T-helper 1 cell treated with Interleukin-12 subunit alpha and Interleukin-12 subunit beta and Interleukin-4 antibody, amounts not matched to agents 30 ng/mL and 1 ng/mL, for 36 hours (primary cell): ENCODE results near the gene ZNG1B. TPM values are rescaled to one million over a fixed set of nuclear protein-coding genes. Genes with fewer than 3 reads are reported as not detected.
"Not testable (repeated sequence)": the region's sequence is repeated elsewhere in the genome, so short reads cannot be mapped to it uniquely, and the experiment has no call there.

Experiments used
- intact Hi-C: fragments of 100-400 bp; cut with micrococcal nuclease; formaldehyde crosslinking; loops from one replicate; pipeline ENCODE4 v1.15.1; 2024
- total RNA-seq: library from RNA; stranded (reverse); gene quantifications from 2 replicates; pipeline ENCODE4 v1.2.3, GENCODE V29; 2022

The ZNG1B gene
- 35.0 and 36.2 TPM in 2 replicates for total RNA-seq

DNA sequence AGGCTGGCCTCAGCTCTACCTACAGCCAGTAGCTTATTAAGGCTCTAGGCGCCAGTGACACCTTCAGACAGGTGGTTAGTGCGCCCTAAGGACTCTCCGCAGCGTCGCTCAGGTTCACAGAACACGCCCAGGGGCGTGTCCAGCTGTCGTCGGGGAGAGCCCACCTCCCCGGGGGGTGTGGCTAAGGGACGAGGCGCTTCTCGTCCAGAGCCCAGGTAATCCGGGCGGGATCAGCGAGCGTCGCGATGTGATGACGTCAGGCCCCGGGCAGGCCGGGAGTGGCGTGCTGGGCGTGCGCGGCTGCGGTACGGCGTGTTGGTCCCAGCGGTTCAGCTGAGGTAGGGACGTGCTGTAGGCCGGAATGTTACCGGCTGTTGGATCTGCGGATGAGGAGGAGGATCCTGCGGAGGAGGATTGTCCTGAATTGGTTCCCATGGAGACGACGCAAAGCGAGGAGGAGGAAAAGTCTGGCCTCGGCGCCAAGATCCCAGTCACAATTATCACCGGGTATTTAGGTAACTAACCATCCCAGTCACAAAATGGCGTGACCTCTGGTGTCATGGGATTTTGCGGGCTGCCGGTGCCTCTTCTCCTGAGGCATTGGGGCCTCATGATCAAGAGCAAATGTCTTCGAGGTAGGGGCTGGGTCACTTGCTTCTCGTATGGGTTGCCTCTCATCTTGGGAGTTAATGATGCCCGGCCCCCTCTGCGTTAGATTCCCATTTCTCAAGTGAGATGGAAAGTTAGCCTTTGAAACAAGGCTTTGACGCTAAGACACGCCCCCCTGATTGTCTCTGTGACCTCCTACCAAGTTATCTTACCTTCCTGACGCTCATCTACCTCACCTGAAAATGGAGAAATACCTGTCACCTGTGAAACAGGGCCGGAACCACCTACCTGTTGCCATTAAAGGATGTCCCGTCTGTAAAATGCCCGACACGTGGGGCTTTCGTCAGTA is at the start of gene ZNG1B:
Gene ZNG1B (plus strand): TSS at position 184 of the 958 bp plus-strand sequence. CDS start 178 bp downstream, at position 362.
- intact Hi-C loops, result not testable (repeated sequence)

DNA sequence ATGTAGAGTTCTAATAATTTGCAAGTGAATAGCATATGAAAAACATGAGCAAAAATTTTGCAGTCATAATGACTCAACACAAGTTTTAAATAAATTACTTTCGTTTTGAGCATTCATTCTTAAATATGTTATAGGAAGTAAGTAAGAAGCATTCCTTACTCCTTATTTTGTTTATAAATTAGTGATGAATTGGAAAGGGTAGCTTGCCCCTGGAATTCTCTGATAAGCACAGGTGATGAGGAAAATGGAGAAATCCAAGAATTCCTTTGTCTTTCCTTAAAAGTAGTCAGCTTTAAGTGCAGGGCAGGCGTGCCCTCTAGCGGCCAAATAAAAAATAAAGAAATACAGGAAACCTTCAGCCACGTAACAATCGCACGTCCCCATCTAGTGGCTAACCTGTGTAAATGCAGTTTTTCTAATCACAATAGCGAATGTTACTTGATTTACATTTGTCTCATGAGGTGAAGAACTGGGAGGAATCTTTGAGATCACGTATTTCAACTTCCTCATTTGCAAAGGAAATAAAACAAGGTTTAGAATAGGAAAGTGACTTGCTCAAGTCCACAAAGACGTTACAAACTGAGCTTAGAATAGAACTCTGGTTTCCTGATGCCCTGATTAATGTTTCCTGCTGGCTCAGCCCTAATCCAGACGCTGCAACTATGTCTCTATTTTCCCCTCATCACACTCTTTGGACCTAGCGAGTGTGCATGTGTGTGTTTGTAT is 47.2 kb upstream of the ZNG1B start:
- intact Hi-C loops, result loop anchor here (5.0 kb wide), 5 partner anchors 93 to 308 kb away; no protein-coding TSS in a partner anchor

DNA sequence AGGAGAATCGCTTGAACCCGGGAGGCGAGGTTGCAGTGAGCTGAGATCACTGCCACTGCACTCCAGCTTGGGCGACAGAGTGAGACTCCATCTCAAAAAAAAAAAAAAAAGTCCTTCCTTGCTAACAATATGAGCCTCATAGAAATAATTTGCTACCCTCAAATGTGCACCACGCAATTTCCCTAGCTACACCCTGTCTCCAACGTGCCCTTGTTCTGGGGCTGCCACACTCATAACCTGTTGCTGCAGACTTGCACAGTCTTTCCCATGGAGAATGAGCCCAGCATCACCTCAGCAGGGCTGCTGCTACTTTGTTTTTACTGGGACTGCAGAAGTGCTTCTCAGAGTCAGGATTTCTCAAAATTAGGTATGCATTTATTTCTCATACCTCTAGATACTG is 46.4 kb upstream of the ZNG1B start:
- intact Hi-C loops, result loop anchor here (5.0 kb wide), 5 partner anchors 94 to 309 kb away; no protein-coding TSS in a partner anchor

DNA sequence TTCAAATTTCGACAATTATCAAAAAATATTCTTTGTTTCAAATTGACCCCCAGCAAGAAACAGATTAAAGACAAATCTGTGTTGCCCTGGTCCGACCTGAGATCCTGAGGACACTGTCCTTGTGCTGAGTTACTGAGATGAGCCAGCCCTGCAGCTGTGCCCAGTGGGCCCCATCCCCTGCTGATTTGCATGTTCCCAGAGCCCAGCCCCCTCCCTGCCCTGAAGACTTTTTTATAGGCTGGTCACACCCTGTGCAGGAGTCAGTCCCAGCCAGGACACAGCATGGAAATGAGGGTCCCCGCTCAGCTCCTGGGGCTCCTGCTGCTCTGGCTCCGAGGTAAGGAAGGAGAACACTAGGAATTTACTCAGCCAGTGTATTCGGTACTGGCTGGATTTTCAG is 31.4 kb upstream of the ZNG1B start:
- intact Hi-C loops, result no loop called here

DNA sequence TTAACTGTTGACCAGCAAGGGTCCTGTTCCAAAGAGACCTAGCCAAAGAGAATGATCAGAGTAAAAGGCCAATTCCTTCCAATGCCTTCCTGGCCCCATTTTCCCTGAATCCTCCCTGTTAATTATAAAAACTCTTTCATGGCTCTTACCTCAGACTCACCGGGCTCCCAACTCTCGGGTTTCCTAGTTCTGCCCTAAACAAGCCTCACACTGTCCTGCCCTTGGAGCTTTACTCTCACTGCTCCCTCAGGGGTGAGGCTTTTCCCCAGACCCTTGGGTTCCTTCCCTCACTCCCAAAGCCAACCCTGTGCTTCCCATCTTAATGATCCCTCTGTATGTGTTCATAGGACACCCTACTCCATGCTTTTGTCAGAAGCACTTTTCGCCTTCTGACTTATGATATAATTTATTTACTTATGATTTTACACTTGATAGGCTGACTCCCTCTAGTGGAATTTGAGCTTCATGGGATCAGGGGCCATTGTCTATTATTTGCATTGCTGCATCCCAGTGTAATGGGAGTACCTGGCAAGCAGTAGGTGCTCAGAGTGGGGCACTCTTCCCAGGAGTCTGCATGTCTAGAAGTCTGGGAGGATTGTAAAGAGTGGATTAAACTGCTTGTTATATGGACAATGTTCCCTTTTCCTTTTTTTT is 29.9 kb upstream of the ZNG1B start:
- intact Hi-C loops, result no loop called here

DNA sequence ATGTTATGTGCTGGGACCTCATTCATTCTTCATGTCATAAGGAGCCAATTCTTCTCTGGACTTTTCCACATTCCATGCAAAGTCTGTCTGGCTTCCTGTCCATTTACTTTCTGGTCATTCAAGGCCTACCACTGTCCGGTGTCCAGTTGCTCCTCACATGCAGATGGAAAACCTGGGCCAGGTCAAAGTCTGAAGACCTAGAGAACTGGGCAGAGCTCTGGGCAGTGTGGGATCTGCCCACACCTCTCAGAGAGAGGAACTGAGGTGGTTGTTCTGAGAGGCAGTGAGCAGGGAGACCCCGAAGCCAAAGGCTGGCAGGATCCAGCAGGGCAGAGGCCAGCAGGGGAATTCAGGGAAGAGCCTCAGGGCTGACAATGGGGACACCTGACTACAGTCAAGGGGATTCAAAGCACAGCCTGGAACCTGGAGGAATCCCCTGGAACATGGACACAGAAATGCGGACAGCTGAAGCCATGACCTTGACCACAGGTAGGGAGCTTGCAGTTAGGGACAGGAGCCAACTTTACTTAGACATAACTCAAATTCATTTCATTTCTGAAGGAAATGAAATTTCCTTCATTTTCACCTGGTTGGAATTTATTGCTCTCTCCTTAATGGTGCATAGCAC is 25.7 kb upstream of the ZNG1B start:
- intact Hi-C loops, result not testable (repeated sequence)

DNA sequence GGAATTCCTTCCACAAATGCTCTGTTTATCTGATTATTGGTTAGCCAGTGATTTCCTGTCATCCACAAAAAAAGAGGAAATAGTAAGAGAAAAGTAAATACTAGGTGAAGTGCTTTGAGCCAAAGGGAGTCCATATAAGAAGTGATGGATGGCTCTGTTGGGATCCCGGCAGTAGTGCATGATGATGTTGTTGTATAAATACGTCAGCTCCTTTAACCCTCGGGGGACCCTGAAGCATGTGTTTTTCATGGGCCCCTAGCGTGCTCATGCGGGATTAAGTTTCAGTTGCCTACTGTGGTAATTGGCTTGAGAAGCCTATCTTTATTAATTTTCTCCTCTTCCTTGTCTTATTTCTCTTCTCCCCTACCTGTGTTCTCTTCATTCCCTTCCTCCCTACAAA is 24.7 kb upstream of the ZNG1B start:
- intact Hi-C loops, result not testable (repeated sequence)

DNA sequence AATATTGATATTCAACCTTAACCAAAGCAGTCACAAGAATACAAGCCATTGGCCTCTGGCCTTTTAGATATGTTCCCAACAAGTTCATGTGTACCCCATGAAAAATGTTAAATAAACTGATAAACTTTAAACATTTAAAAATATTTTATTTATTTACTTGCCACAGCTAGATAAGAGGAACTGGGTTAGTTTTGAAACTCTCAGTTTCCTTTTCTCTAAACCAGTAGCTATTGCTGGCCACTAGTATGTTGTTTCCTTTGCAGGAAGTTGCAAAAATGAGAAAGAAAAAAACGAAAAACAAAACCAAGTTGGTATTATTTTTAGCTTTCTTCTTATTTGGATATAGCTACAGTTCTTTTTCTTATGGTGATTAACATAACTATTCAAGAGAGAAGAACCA is 5.7 kb upstream of the ZNG1B start:
- intact Hi-C loops, result not testable (repeated sequence)

DNA sequence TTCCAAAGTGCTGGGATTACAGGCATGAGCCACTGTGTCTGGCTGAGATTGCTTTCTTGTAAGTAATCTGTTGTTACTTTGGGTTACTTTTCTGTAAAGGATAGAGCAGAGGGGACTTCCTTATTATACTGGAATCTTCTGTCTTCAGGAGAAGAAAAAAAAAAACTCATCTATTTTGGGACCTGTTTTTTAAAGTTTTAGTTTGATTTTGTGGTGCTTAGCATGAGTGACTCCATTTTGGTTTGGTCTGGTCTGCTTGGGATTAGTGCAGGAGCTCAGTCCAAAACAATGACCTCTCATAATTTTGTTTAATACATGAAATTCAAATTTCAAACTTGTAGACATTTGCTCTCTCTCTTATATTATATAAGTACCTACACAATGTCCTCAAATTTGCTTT is 4.0 kb upstream of the ZNG1B start:
- intact Hi-C loops, result not testable (repeated sequence)

DNA sequence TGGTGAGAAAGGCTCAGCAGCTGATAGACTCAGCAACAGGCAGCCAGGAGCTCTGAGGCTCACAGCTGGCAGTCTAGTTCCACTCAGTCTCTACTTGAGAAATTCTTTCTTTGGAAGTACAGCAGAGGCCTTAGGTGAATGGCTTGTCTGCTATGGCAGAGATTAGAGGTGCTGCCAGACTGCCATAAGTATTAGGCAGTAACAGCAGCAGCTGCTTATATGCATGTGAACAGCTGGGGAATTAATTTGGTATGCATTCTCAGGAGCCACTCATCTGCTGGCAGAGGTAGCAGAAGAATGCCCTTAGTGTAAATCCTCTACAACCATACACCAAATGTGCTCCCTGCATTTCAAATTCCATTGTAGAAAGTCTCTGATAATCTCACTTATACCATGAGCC is 28.3 kb downstream of the ZNG1B start:
- intact Hi-C loops, result not testable (repeated sequence)

DNA sequence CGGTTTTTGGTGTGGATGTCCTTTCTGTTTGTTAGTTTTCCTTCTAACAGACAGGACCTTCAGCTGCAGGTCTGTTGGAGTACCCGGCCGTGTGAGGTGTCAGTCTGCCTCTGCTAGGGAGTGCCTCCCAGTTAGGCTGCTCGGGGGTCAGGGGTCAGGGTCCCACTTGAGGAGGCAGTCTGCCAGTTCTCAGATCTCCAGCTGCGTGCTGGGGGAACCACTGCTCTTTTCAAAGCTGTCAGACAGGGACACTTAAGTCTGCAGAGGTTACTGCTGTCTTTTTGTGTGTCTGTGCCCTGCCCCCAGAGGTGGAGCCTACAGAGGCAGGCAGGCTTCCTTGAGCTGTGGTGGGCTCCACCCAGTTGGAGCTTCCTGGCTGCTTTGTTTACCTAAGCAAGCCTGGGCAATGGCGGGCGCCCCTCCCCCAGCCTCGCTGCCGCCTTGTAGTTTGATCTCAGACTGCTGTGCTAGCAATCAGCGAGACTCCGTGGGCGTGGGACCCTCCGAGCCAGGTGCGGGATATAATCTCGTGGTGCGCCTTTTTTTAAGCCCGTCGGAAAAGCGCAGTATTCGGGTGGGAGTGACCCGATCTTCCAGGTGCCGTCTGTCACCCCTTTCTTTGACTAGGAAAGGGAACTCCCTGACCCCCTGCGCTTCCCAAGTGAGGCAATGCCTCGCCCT is 39.3 kb downstream of the ZNG1B start:
- intact Hi-C loops, result not testable (repeated sequence)

DNA sequence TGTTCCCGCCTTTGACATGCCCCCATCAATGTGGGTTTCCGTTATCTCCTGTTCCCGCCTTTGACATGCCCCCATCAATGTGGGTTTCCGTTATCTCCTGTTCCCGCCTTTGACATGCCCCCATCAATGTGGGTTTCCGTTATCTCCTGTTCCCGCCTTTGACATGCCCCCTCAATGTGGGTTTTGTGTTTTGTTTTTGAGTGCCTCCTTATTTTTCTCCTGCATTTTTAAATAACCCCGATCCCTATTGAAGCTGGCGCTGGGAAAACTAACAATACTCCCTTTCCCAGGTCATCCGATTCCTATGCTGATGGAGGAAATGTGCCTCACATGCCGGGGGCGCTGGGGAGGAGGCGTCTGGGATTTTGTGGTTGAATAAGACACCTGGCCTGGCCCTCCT is 59.0 kb downstream of the ZNG1B start:
- intact Hi-C loops, result not testable (repeated sequence)

DNA sequence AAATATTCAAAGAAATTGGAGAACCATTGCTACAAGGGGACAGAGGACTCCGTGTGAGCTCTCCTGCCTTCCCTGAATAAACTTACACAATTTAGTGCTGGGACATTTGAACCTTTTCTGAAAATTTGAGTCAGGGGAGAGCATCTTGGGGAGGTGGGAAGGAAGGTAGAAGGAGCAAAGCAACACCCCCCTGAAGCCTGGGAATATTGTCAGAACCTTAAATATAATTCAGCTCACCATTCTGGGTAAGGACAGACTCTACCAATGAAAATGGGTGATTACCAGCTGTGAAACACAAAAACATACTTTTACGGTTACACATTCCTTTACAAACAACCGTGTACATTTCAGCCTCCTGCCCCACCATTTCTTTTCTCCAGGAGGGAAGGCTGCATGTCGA is 60.9 kb downstream of the ZNG1B start, which contains the start of gene FOXD4L1:
Gene FOXD4L1 (plus strand): TSS at position 301 of the 400 bp plus-strand sequence. CDS start 592 bp downstream, outside the sequence.
- intact Hi-C loops, result not testable (repeated sequence)

DNA sequence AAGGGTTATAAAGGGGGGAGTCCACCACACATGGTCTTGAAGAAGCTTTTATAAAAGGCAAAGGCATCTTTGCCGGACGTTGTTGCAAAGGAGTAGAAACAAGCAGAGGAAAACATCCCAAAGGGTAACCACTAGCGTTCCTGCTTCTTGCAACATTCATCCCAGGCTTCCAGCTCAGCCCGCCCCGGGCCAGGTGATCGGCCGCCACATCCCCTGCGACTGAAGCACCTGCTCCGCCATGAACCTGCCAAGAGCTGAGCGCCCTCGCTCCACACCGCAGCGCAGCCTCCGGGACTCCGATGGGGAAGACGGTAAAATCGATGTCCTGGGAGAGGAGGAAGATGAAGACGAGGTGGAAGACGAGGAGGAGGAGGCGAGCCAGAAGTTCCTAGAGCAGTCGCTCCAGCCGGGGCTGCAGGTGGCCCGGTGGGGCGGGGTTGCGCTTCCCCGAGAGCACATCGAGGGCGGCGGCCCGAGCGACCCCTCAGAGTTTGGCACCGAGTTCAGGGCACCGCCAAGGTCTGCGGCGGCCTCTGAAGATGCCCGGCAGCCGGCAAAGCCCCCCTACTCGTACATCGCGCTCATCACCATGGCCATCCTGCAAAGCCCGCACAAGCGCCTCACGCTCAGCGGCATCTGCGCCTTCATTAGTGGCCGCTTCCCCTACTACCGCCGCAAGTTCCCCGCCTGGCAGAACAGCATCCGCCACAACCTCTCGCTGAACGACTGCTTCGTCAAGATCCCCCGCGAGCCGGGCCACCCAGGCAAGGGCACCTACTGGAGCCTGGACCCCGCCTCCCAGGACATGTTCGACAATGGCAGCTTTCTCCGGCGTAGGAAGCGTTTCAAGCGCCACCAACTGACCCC is 61.8 kb downstream of the ZNG1B start:
- intact Hi-C loops, result not testable (repeated sequence)

DNA sequence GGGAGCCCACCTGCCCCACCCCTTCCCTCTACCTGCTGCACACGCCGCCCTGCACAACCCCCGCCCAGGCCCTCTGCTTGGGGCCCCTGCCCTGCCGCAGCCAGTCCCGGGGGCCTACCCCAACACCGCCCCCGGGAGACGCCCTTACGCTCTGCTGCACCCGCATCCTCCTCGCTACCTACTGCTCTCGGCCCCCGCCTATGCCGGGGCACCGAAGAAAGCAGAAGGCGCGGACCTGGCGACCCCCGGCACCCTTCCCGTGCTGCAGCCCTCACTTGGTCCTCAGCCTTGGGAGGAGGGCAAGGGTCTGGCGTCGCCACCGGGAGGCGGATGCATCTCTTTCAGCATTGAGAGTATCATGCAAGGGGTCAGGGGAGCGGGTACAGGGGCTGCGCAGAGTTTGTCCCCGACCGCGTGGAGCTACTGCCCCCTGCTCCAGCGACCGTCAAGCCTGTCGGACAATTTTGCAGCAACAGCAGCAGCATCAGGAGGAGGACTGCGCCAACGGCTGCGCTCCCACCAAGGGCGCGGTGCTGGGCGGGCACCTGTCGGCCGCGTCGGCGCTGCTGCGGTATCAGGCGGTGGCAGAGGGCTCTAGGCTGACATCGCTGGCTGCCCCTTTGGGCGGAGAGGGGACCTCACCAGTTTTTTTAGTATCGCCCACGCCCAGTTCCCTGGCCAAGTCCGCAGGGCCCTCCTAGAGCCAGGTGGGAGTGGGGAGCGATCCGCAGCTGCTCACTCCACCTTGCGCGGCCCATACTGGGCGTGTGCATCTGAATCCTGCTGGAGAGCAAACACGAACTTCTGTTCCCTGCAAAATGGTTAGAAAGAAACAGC is 62.6 kb downstream of the ZNG1B start:
- intact Hi-C loops, result loop anchor here (10.0 kb wide), 1 partner anchor 225 kb away; the partner anchor contains the start of gene PAX8

DNA sequence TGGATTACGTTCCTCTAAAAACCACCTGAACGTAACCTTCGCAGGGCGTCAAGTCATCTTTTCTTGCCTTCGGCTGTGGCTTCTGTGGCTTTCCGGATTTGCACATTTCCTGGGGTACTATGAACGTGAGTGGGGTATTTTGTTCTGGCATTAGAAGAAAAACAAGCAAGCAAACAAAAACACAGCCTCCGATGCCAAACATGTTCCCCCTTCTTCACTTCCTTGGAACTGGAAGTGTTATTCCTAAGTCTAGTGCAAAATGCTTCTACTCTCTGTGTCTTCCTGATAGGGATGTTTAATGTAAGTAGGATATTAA is 63.2 kb downstream of the ZNG1B start:
- intact Hi-C loops, result loop anchor here (10.0 kb wide), 1 partner anchor 226 kb away; the partner anchor contains the start of gene PAX8

DNA sequence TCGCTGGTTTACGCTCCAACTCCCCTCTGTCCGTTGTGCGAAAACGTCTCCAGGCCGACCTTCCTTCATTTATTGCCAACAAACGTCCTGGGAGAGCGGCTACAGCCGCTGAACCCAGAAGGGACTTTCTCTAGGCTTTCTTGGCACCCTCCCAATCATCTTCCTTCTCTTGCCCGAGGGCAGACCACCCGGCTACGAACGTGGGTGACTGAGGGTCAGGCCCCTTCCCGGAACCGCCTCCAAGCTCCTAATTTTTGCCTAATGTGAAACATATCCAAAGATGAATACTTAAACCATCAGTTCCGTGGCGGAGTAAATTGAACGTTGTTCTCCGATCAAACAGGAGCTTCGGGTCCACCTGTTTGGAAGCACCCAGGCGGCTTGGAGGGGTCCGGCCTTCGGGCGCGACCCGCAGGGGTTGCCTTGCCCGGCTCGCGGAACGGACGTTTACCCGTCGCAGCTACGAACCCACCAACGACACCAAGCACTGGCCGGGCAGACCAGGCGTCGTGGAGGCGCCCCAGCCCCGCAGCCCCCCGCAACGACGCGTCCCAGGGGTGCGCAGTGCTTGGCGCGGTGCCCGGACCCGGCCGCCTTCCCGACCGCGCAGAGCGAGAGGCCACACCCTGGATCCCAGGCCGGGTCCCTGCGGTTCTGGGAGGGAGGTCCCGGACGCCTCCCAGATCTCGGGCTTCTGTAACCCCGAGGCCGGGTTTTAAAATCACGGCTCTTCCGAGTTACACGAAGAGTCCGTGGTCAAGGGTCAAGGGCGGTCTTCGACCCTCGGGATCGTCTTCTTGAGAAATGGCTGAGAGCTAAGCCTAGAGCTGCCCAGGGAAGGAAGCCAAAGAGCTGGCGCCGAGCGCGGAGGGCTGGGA is 65.0 kb downstream of the ZNG1B start:
- intact Hi-C loops, result loop anchor here (10.0 kb wide), 1 partner anchor 228 kb away; the partner anchor contains the start of gene PAX8
